Adrenal gland (tissue), 12 donors: ENCODE data around the gene NPAP1. TPM values are rescaled to one million over a fixed set of nuclear protein-coding genes. Genes with fewer than 3 reads are reported as not detected.
"Not testable (repeated sequence)": the region's sequence is repeated elsewhere in the genome, so short reads cannot be mapped to it uniquely, and the experiment has no call there.

Experiments
- DNase-seq, 7 donors: peaks; one replicate each; pipeline ENCODE4 v3.0.0-alpha.2; 2019 to 2020
- H3K27ac ChIP-seq, 5 donors: fragments of 200-600 bp; sonication (generic) in 4 of 5; 1 replicate in 3 of 5; 2 replicates in 2 of 5; pipeline versions ENCODE4 v1.5.1 to v1.8.0; 2016 to 2020; ENCODE audit warnings: mild to moderate bottlenecking in 1 of 5
- H3K27me3 ChIP-seq: fragments of 200-600 bp; 2 replicates; pipeline ENCODE4 v1.8.0; 2021
- H3K36me3 ChIP-seq, 2 donors: fragments of 200-600 bp; replicated peaks in 1 of 2; 1 replicate in 1 of 2; 2 replicates in 1 of 2; pipeline versions ENCODE4 v1.5.1 to v1.8.0; 2018 to 2022
- H3K4me1 ChIP-seq, 2 donors: fragments of 200-600 bp; replicated peaks in 1 of 2; 1 replicate in 1 of 2; 2 replicates in 1 of 2; pipeline versions ENCODE4 v1.5.1 to v1.8.0; 2018 to 2021
- H3K4me3 ChIP-seq, 4 donors: fragments of 200-600 bp; sonication (generic) in 3 of 4; one replicate each; pipeline ENCODE4 v1.5.1; 2016 to 2018
- H3K9me3 ChIP-seq, 3 donors: fragments of 200-600 bp; sonication (generic) in 1 of 3; replicated peaks in 1 of 3; 1 replicate in 2 of 3; 2 replicates in 1 of 3; pipeline versions ENCODE4 v1.5.1 to v1.8.0; 2016 to 2021
- POLR2A ChIP-seq, 2 donors: fragments of 450-650 bp; IDR thresholded peaks; one replicate each; pipeline ENCODE4 v1.6.1; 2017; ENCODE audit warnings: antibody characterized with exemption in 2 of 2, mild to moderate bottlenecking in 2 of 2, moderate library complexity in 1 of 2
- WGBS, 4 donors: extraction: QIAGEN DNeasy Blood & Tissue Kit in 2 of 4; methylation state at CpG; one replicate each; pipeline versions ENCODE4 v1.1.5 to v1.1.7; 2013 to 2017; 5-methylcytosine and 5-hydroxymethylcytosine counted together
- intact Hi-C, 2 donors: fragments of 100-400 bp; cut with DNase I; formaldehyde crosslinking; loops; one replicate each; pipeline versions ENCODE4 v1.14.1 to v1.15.0; 2022 to 2023
- polyA plus RNA-seq, 3 donors: library from polyadenylated mRNA; stranded (reverse); fragments of 200-250 nt in 2 of 3; fragments of 350-450 nt in 1 of 3; fragmentation: Illumina TruSeq in 1 of 3; extraction: RNeasy Lipid Tissue Mini Kit (QIAGEN cat#74804) in 1 of 3; gene quantifications; one replicate each; pipeline ENCODE4 v1.2.3, GENCODE V29; 2013 to 2014
- total RNA-seq, 9 donors: library from RNA; depleted of rRNA in 4 of 9; stranded (reverse); fragments of >200 nt in 4 of 9; fragments of 120-200 nt in 1 of 9; fragmentation: NEBNext Ultra II Directional in 1 of 9; extraction: Animal tissue kit (Norgen Biotek cat#: 25700) in 1 of 9; gene quantifications; one replicate each; pipeline versions ENCODE4 v1.1.0 to v1.2.4, GENCODE V29; 2013 to 2023
- TF ChIP-seq, protein P1 (sequence below), 6 experiments: fragments of 450-650 bp in 4 of 6; fragments of 200-600 bp in 2 of 6; sonication (generic) in 1 of 6; IDR thresholded peaks; 1 replicate in 5 of 6; 2 replicates in 1 of 6; pipeline versions ENCODE4 v1.5.1 to v1.8.0; 2016 to 2021; ENCODE audit warnings: antibody characterized with exemption in 6 of 6, mild to moderate bottlenecking in 2 of 6, moderate library complexity in 1 of 6
- donor health status: healthy with polysubstance abuse.
- donor health status: Bipolar disorder and iron deficiency.
- donor health status: DM: yes; HTN: yes; CAD: no.
- donor health status: DM: no; HTN: no; CAD: no.
- donor health status: DM: no; HTN: no; CAD: no.
- donor health status: DM: yes; HTN: yes; CAD: no.

Gene NPAP1
- total and polyA plus RNA-seq, 12 donors, result 0.03 to 0.32 (median 0.10) TPM; not detected in 5

DNA sequence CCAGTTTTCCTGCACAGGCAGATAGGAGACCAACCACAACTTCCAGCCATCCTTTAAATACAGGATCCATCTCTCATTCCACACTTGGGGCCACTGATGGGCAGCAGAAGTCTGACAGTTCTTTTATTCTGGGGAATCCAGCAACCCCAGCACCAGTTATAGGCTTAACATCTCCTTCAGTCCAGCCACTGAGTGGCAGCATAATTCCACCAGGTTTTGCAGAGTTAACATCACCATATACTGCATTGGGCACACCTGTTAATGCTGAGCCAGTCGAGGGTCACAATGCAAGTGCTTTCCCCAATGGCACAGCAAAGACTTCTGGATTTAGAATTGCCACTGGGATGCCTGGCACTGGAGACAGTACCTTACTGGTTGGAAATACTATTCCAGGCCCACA is 2.9 kb downstream of the NPAP1 start:
- DNase-seq, result no peak
- no peaks in the 10 kb centered on the region for H3K4me1 ChIP-seq
- no peaks in the 10 kb centered on the region for H3K36me3 ChIP-seq
- H3K9me3 ChIP-seq, result no peaks in the 10 kb centered on the region
- 46 to 48% methylated on average over 1 of the region's 1 CpG; no CpG with 5 or more reads in 2 of the 4 donors for WGBS, 4 donors
- intact Hi-C loops, result no loop called here
- H3K27me3 ChIP-seq, result no peaks in the 10 kb centered on the region
- TF ChIP-seq, protein P1, sequence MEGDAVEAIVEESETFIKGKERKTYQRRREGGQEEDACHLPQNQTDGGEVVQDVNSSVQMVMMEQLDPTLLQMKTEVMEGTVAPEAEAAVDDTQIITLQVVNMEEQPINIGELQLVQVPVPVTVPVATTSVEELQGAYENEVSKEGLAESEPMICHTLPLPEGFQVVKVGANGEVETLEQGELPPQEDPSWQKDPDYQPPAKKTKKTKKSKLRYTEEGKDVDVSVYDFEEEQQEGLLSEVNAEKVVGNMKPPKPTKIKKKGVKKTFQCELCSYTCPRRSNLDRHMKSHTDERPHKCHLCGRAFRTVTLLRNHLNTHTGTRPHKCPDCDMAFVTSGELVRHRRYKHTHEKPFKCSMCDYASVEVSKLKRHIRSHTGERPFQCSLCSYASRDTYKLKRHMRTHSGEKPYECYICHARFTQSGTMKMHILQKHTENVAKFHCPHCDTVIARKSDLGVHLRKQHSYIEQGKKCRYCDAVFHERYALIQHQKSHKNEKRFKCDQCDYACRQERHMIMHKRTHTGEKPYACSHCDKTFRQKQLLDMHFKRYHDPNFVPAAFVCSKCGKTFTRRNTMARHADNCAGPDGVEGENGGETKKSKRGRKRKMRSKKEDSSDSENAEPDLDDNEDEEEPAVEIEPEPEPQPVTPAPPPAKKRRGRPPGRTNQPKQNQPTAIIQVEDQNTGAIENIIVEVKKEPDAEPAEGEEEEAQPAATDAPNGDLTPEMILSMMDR (IDR thresholded peaks at IDR 0.05), result no peak
- TF ChIP-seq POLR2A (IDR thresholded peaks at IDR 0.05), result no peak
- H3K4me3 ChIP-seq, result no peak overlapping the region
- H3K27ac ChIP-seq, result no peak overlapping the region

DNA sequence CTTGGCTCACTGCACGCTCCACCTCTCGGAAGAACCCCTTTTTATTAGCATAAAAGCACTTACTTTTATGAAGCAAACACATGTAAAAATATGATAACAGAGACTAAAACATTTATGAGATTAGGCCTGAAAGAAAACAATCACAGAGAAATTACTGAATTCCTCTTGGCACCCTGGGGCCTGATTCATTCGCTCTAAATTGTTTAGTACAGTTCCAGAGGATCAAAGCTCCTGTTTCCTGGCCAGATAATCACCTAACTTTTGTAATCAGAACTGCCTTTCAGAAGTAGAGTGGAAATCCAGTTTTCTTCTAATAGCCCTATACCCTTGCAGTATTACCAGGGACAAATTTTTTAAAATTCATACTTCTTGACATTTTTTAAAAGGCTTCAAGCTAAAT is 6.4 kb downstream of the NPAP1 start:
- TF ChIP-seq, protein P1 (IDR thresholded peaks at IDR 0.05), result no peak
- H3K27ac ChIP-seq, result no peak overlapping the region
- no peak overlapping the region for H3K4me3 ChIP-seq
- WGBS, 4 donors, result 64 to 71% (median 68%) methylated on average over 3 of the region's 3 CpGs
- no peaks in the 10 kb centered on the region for H3K27me3 ChIP-seq
- intact Hi-C loops, result no loop called here
- H3K36me3 ChIP-seq, result no peaks in the 10 kb centered on the region
- no peaks in the 10 kb centered on the region for H3K9me3 ChIP-seq
- H3K4me1 ChIP-seq, result no peaks in the 10 kb centered on the region
- DNase-seq, result no peak

- H3K36me3 ChIP-seq, H3K9me3 ChIP-seq, H3K4me1 ChIP-seq, H3K27me3 ChIP-seq, DNase-seq, H3K27ac ChIP-seq, H3K4me3 ChIP-seq, intact Hi-C loops: not testable (repeated sequence)
- WGBS, 4 donors, result 75 to 91% (median 80%) methylated on average over 4 of the region's 4 CpGs
Observed at GRCh38 chr15:24682905-24683304, 7.3 kb downstream of the NPAP1 start.

DNA sequence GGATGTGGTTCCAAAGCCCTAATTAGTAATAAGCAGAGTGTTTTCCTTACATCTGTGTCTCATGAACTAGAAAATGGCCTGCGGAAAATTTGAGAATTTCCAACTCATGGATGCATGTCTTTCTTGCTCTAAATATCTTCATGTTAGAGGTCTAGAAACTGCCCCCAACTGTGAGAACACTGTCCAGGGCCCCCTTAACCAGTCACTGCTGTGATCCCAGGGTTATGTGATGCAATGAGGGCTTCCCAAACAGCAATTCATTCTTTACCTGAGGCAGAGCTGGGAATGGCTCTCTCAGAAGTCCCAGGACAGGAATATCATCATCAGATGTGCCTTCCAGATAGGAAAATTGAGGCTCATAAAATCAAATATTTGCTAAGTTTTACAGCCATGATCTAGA is 8.2 kb downstream of the NPAP1 start:
- H3K27me3 ChIP-seq, result no peaks in the 10 kb centered on the region
- TF ChIP-seq, protein P1 (IDR thresholded peaks at IDR 0.05), result no peak
- H3K4me1 ChIP-seq, result no peaks in the 10 kb centered on the region
- 86 to 92% (median 89%) methylated on average over 1 of the region's 1 CpG for WGBS, 4 donors
- H3K36me3 ChIP-seq, result no peaks in the 10 kb centered on the region
- intact Hi-C loops, result no loop called here
- H3K27ac ChIP-seq, result no peak overlapping the region
- no peaks in the 10 kb centered on the region for H3K9me3 ChIP-seq
- DNase-seq, result no peak
- H3K4me3 ChIP-seq, result no peak overlapping the region

GRCh38 chr15:24684313-24684712 is 8.7 kb downstream of the NPAP1 start:
- H3K27me3 ChIP-seq, result no peaks in the 10 kb centered on the region
- no peak for DNase-seq
- intact Hi-C loops, result no loop called here
- no peak overlapping the region for H3K27ac ChIP-seq
- TF ChIP-seq POLR2A (IDR thresholded peaks at IDR 0.05), result no peak
- TF ChIP-seq, protein P1 (IDR thresholded peaks at IDR 0.05), result no peak
- H3K9me3 ChIP-seq, result no peaks in the 10 kb centered on the region
- WGBS, 4 donors, result 61 to 74% (median 65%) methylated on average over 1 of the region's 1 CpG
- H3K4me1 ChIP-seq, result no peaks in the 10 kb centered on the region
- H3K4me3 ChIP-seq, result no peak overlapping the region
- no peaks in the 10 kb centered on the region for H3K36me3 ChIP-seq
